PC-9 (cell line): ENCODE results near the gene RBFOX2. TPM values are rescaled to one million over a fixed set of nuclear protein-coding genes. Genes with fewer than 3 reads are reported as not detected.

Source experiments
- BruUV-seq: library from RNA; stranded (reverse); fragments of 400-500 nt; replicated peaks from 2 replicates; lab custom pipeline; 2021; lab: Mats Ljungman, UMichigan
- CTCF ChIA-PET: fragments of 300-600 bp; sonication (Branson Sonifier 250); formaldehyde crosslinking; loops from one replicate; lab custom pipeline; 2022; ENCODE audit warnings: antibody characterized with exemption; lab: Charles Lee
- POLR2A ChIA-PET: fragments of 300-600 bp; sonication (Branson Sonifier 250); formaldehyde crosslinking; loops from one replicate; lab custom pipeline; 2022; ENCODE audit warnings: antibody characterized with exemption; ENCODE audit not compliant: unreplicated experiment; lab: Charles Lee
- DNase-seq, 2 experiments: peaks; one replicate each; pipeline versions ENCODE4 v3.0.0 to v3.0.0-alpha.2; 2015 to 2022; ENCODE audit warnings: mixed read lengths in 1 of 2
- H2AFZ ChIP-seq: fragments of 200-600 bp; sonication (generic); 2 replicates; pipeline ENCODE4 v1.8.1; 2017; ENCODE audit warnings: antibody characterized with exemption
- H3F3A ChIP-seq: fragments of 200-600 bp; sonication (generic); 2 replicates; pipeline ENCODE4 v1.8.1; 2017; ENCODE audit warnings: antibody characterized with exemption, mild to moderate bottlenecking, low read depth; ENCODE audit not compliant: insufficient read depth
- H3K27ac ChIP-seq: fragments of 200-600 bp; sonication (generic); 2 replicates; pipeline ENCODE4 v1.6.1; 2016; ENCODE audit warnings: mixed run types
- H3K27me3 ChIP-seq: fragments of 200-600 bp; sonication (generic); 2 replicates; pipeline ENCODE4 v1.6.1; 2016; ENCODE audit warnings: low read depth, mixed run types; ENCODE audit not compliant: insufficient read depth
- H3K36me3 ChIP-seq: fragments of 200-600 bp; sonication (generic); 2 replicates; pipeline ENCODE4 v1.6.1; 2016; ENCODE audit warnings: low read depth, mixed run types
- H3K4me1 ChIP-seq: fragments of 200-600 bp; sonication (generic); replicated peaks from 2 replicates; pipeline ENCODE4 v1.6.1; 2016; ENCODE audit warnings: mixed run types; ENCODE audit not compliant: insufficient read depth
- H3K4me2 ChIP-seq: fragments of 200-600 bp; sonication (generic); 2 replicates; pipeline ENCODE4 v1.6.1; 2017; ENCODE audit warnings: mixed run types
- H3K4me3 ChIP-seq: fragments of 200-600 bp; sonication (generic); 2 replicates; pipeline ENCODE4 v1.6.1; 2016; ENCODE audit warnings: mixed run types
- H3K79me2 ChIP-seq: fragments of 200-600 bp; sonication (generic); 2 replicates; pipeline ENCODE4 v1.6.1; 2017; ENCODE audit warnings: low read depth, mixed run types
- H3K9me2 ChIP-seq: fragments of 200-600 bp; sonication (generic); 2 replicates; pipeline ENCODE4 v1.8.1; 2017; ENCODE audit warnings: mild to moderate bottlenecking; ENCODE audit not compliant: insufficient read depth
- H3K9me3 ChIP-seq: fragments of 200-600 bp; sonication (generic); 2 replicates; pipeline ENCODE4 v1.8.1; 2016; ENCODE audit warnings: low read depth; ENCODE audit not compliant: insufficient read depth
- H4K20me1 ChIP-seq: fragments of 200-600 bp; sonication (generic); 2 replicates; pipeline ENCODE4 v1.8.1; 2017; ENCODE audit not compliant: insufficient read depth
- EZH2 ChIP-seq: fragments of 200-600 bp; sonication (generic); IDR thresholded peaks from 2 replicates; pipeline ENCODE4 v1.8.0; 2017; ENCODE audit warnings: antibody characterized with exemption, low read depth
- intact Hi-C: fragments of 100-400 bp; cut with micrococcal nuclease; formaldehyde crosslinking; loops from one replicate; pipeline ENCODE4 v1.10.0; 2022; ENCODE audit not compliant: unreplicated experiment
- total RNA-seq: library from RNA; stranded (reverse); gene quantifications from 2 replicates; pipeline ENCODE4 v1.2.3, GENCODE V29; 2021
- TF ChIP-seq, protein P1 (sequence below): fragments of 200-600 bp; sonication (generic); conservative IDR thresholded peaks from 2 replicates; pipeline ENCODE4 v1.6.1; 2017; ENCODE audit warnings: mixed run types, antibody characterized with exemption, mild to moderate bottlenecking, moderate library complexity

RBFOX2 gene
- total RNA-seq, 1 experiment from 2014 or later = 109 TPM

GRCh38 chr22:35697142-35697541, 331.5 kb downstream of the RBFOX2 start:
- no peaks in the 10 kb centered on the region for H3K4me1 ChIP-seq
- BruUV-seq = no TSS peak

DNA sequence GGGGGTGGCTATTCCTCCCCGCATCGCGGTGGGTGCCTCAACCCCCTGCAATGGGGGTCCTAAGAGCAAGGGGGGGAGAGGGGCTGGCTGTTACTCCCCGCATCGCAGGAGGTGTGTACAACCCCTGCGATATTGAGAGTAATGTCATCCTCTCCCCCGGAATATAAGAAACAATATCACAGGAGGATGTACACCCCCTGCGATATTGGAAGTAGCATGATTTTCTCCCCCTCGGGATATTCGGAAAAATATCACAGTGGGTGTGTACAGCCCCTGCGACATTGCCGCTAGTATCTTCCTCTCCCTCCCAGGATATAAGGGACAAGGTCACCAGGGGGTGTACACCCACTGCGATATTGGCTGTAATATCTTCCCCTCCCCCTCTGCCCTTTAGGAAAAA, 333.4 kb downstream of the RBFOX2 start:
- no peak overlapping the region for H2AFZ ChIP-seq
- no peak for DNase-seq
- H3K9me3 ChIP-seq = no peaks in the 10 kb centered on the region
- H3K36me3 ChIP-seq = no peaks in the 10 kb centered on the region
- no peaks in the 10 kb centered on the region for H3F3A ChIP-seq
- H3K9me2 ChIP-seq = no peaks in the 10 kb centered on the region
- intact Hi-C loops = no loop called here
- H4K20me1 ChIP-seq = no peaks in the 10 kb centered on the region
- no TSS peak for BruUV-seq
- no peak overlapping the region for H3K27ac ChIP-seq
- TF ChIP-seq, protein P1, sequence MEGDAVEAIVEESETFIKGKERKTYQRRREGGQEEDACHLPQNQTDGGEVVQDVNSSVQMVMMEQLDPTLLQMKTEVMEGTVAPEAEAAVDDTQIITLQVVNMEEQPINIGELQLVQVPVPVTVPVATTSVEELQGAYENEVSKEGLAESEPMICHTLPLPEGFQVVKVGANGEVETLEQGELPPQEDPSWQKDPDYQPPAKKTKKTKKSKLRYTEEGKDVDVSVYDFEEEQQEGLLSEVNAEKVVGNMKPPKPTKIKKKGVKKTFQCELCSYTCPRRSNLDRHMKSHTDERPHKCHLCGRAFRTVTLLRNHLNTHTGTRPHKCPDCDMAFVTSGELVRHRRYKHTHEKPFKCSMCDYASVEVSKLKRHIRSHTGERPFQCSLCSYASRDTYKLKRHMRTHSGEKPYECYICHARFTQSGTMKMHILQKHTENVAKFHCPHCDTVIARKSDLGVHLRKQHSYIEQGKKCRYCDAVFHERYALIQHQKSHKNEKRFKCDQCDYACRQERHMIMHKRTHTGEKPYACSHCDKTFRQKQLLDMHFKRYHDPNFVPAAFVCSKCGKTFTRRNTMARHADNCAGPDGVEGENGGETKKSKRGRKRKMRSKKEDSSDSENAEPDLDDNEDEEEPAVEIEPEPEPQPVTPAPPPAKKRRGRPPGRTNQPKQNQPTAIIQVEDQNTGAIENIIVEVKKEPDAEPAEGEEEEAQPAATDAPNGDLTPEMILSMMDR = no peak
- no peak for TF ChIP-seq EZH2
- H3K4me2 ChIP-seq = no peak overlapping the region
- no peak overlapping the region for H3K4me3 ChIP-seq
- no peaks in the 10 kb centered on the region for H3K79me2 ChIP-seq
- ChIA-PET POLR2A (no interaction called here), CTCF (no interaction called here)
- no peaks in the 10 kb centered on the region for H3K27me3 ChIP-seq
- H3K4me1 ChIP-seq = no peaks in the 10 kb centered on the region

More at GRCh38 chr22:35697142-35697541, 331.5 kb downstream of the RBFOX2 start:
- no peaks in the 10 kb centered on the region for H4K20me1 ChIP-seq
- no peak overlapping the region for H2AFZ ChIP-seq
- H3K9me3 ChIP-seq = no peaks in the 10 kb centered on the region
- no peak overlapping the region for H3K4me3 ChIP-seq
- no peak overlapping the region for H3K4me2 ChIP-seq
- intact Hi-C loops = no loop called here
- ChIA-PET CTCF (no interaction called here), POLR2A (no interaction called here)
- H3K36me3 ChIP-seq = no peaks in the 10 kb centered on the region
- no peaks in the 10 kb centered on the region for H3F3A ChIP-seq
- no peaks in the 10 kb centered on the region for H3K27me3 ChIP-seq
- no peaks in the 10 kb centered on the region for H3K79me2 ChIP-seq
- DNase-seq = no peak
- H3K9me2 ChIP-seq = no peaks in the 10 kb centered on the region
- TF ChIP-seq, protein P1 = no peak
- TF ChIP-seq EZH2 = no peak
- no peak overlapping the region for H3K27ac ChIP-seq

DNA sequence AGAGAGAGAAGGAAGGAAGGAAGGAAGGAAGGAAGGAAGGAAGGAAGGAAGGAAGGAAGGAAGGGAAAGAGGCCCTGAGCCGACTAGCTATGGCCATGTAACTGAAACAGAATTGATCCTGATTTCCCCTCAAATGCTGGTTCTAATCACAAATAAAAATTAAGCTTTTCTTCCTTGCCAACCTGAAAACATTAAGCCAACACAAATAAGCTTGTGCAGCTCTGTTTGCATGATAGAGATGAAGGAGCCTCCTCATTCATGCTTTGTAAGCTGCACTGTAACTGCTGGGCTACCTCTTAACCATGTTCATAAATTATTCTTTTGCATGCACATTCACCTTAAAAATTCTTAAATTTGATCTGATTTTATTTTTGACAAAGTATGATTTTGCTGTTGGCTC, 338.6 kb downstream of the RBFOX2 start:
- Histone ChIP-seq H3F3A (no peaks in the 10 kb centered on the region; the same call in 1 of the 2 replicates), H3K27me3 (no peaks in the 10 kb centered on the region), H2AFZ (no peak overlapping the region), H3K4me1 (no peaks in the 10 kb centered on the region), H3K4me3 (no peak overlapping the region), H3K9me3 (no peaks in the 10 kb centered on the region), H3K27ac (no peak overlapping the region), H3K36me3 (no peaks in the 10 kb centered on the region), H3K4me2 (no peak overlapping the region), H3K9me2 (no peaks in the 10 kb centered on the region), H4K20me1 (no peaks in the 10 kb centered on the region), H3K79me2 (no peaks in the 10 kb centered on the region)
- TF ChIP-seq, protein P1 = no peak
- TF ChIP-seq EZH2 = no peak
- POLR2A ChIA-PET = no interaction called here
- CTCF ChIA-PET = interaction anchor here (0.6 to 0.7 kb wide), 3 partner anchors 26 to 319 kb away, joined by 3 to 8 read pairs (median 6); no protein-coding TSS in a partner anchor
- intact Hi-C loops = no loop called here
- BruUV-seq = no TSS peak
- no peak for DNase-seq
